ENCODE results near the gene BNIPL. TPM values are rescaled to one million over a fixed set of nuclear protein-coding genes. Genes with fewer than 3 reads are reported as not detected.

BNIPL gene
- total RNA-seq, 1 experiment from 2014 or later: 1.2 TPM

GRCh38 chr1:151013518-151013917 is 22.9 kb upstream of the BNIPL start:
- Histone ChIP-seq H3K18ac (ENCODE audit: insufficient read length, low read depth, low read length) (no peak overlapping the region), H2BK5ac (ENCODE audit: insufficient read length, low read length) (no peak overlapping the region), H3K79me2 (ENCODE audit: insufficient read depth, low read length) (no peaks in the 10 kb centered on the region; the same call in 1 of the 2 replicates), H4K20me1 (ENCODE audit: control insufficient read depth, insufficient read depth, insufficient read length) (no peaks in the 10 kb centered on the region), H3K4me1 (ENCODE audit: insufficient read depth, low read length) (no peaks in the 10 kb centered on the region; the same call in 1 of the 2 replicates), H3K14ac (ENCODE audit: insufficient read depth, low read length) (no peak overlapping the region), H2BK120ac (ENCODE audit: low read depth, low read length, poor library complexity, severe bottlenecking) (no peak overlapping the region), H2AK5ac (ENCODE audit: insufficient read length, low read length) (no peak overlapping the region), H4K91ac (ENCODE audit: insufficient read length, low read depth, low read length) (no peak overlapping the region), H2BK12ac (ENCODE audit: insufficient read length, low read depth, low read length) (no peak overlapping the region), H3T11ph (ENCODE audit: low read length) (no peak overlapping the region), H3K9ac (ENCODE audit: extremely low read depth, insufficient read length, low read length) (no peak overlapping the region), H3K27ac (ENCODE audit: insufficient read length, low read depth, low read length) (no peak overlapping the region), H3K56ac (ENCODE audit: insufficient read length, low read depth, low read length) (no peak overlapping the region), H3K23ac (ENCODE audit: insufficient read length, low read depth, low read length) (no peak overlapping the region), H2BK15ac (ENCODE audit: low read depth, low read length) (no peak overlapping the region), H3K79me1 (ENCODE audit: insufficient read depth, low read depth, low read length, poor library complexity, severe bottlenecking) (no peaks in the 10 kb centered on the region), H2AFZ (ENCODE audit: low read length) (no peak overlapping the region), H4K8ac (replicated peaks; ENCODE audit: insufficient read length, low read depth, low read length) (no peak overlapping the region), H3K4ac (ENCODE audit: low read depth, low read length) (no peak overlapping the region), H4K5ac (ENCODE audit: insufficient read length, low read depth, low read length) (no peak overlapping the region), H3K4me2 (ENCODE audit: insufficient read depth, insufficient read length, low read length) (no peak overlapping the region), H2BK20ac (ENCODE audit: low read depth, low read length, poor library complexity, severe bottlenecking) (no peak overlapping the region), H3K23me2 (ENCODE audit: insufficient read length, low read depth, low read length, poor library complexity, severe bottlenecking) (peaks cover 7% of the 10 kb centered on the region), H3K27me3 (ENCODE audit: insufficient read depth, low read length) (no peaks in the 10 kb centered on the region), H3K9me3 (ENCODE audit: control insufficient read depth, low read depth, low read length) (no peaks in the 10 kb centered on the region)
- Mint-ChIP-seq H3K27ac (no peak overlapping the region), H3K9me3 (no peaks in the 10 kb centered on the region; a peak in 1 of 5 replicates), H3K4me1 (peaks cover 7 to 8% of the 10 kb centered on the region in 2 experiments), H3K36me3 (ENCODE audit: insufficient read depth in 1 of 3, low read depth in 3 of 3) (peaks cover 3 to 8% (median 5%) of the 10 kb centered on the region in 3 experiments; a peak in 6 of 7 replicates), H3K27me3 (ENCODE audit: low read depth) (no peaks in the 10 kb centered on the region), H3K4me3 (no peak overlapping the region)
- no CpG with 5 or more reads among the region's 2 CpGs for WGBS (ENCODE audit: extremely low coverage, insufficient read length, low lambda C conversion rate)
- DNase-seq: no peak
- no peak for TF ChIP-seq CTCF (conservative IDR thresholded peaks at IDR 0.05)

Data from H9 (cell line).